ENCODE data around the gene OR6C70. TPM values are rescaled to one million over a fixed set of nuclear protein-coding genes. Genes with fewer than 3 reads are reported as not detected.

OR6C70 gene
- total RNA-seq (not detected), polyA plus RNA-seq (ENCODE audit: insufficient read length in 6 of 6) (not detected)
- long read RNA-seq, donor 1: 0 reads
- long read RNA-seq, donor 2: 0 reads
- long read RNA-seq, donor 3: 0 reads
- long read RNA-seq, donor 4: 0 reads
- long read RNA-seq, donor 5: 0 reads
- long read RNA-seq, donor 6: 0 reads
- long read RNA-seq, donor 7: 0 reads
- long read RNA-seq, donor 8: 0 reads
- long read RNA-seq, donor 9: 0 reads
- long read RNA-seq, donor 10: 0 reads
- long read RNA-seq, donor 11: 0 reads
- long read RNA-seq, donor 12: 0 reads

DNA sequence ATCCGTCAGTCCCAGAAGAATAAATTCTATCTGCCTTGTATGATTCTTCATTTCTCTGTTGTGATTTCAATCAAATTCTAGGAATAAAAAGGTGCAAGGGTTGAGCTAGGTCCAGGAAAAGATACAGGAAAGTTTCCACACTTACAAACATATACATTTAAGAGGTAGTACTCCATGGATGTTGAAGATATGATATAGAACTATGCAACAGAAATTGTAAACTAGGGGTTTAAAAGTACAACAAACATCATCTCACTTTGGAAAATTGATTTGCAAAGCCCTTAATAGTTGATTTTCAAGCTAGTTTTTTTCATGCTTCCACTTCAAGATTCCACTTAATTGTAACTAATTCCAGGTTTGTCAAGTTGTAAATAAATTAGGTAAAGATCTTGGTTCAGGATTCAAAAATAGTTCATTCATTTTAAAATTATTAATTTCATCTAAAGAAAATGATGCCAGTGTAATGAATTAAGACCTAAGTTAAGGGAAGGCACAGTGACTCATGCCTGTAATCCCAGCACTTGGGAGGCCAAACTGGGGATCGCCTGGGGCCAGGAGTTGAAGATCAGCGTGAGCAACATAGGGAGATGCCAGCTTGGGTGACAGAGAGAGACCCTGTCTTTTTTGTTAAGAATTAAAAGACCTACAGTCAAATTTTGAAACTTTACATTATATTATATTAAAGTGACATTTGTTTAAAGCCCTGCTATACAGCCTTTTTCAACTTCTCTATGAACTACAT lies at the start of gene OR6C70:
OR6C70 (minus strand) TSS at position 51 of the 742 bp plus-strand sequence; CDS start at position 51, 0 bp downstream.
- TF ChIP-seq, protein P1, sequence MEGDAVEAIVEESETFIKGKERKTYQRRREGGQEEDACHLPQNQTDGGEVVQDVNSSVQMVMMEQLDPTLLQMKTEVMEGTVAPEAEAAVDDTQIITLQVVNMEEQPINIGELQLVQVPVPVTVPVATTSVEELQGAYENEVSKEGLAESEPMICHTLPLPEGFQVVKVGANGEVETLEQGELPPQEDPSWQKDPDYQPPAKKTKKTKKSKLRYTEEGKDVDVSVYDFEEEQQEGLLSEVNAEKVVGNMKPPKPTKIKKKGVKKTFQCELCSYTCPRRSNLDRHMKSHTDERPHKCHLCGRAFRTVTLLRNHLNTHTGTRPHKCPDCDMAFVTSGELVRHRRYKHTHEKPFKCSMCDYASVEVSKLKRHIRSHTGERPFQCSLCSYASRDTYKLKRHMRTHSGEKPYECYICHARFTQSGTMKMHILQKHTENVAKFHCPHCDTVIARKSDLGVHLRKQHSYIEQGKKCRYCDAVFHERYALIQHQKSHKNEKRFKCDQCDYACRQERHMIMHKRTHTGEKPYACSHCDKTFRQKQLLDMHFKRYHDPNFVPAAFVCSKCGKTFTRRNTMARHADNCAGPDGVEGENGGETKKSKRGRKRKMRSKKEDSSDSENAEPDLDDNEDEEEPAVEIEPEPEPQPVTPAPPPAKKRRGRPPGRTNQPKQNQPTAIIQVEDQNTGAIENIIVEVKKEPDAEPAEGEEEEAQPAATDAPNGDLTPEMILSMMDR (IDR thresholded peaks at IDR 0.05): no peak
- Histone ChIP-seq H3K36me3 (no peaks in the 10 kb centered on the region), H3K27me3 (no peaks in the 10 kb centered on the region), H3K4me3 (no peak within 1 kb of the TSS), H3K9me3 (no peaks in the 10 kb centered on the region), H3K4me1 (no peaks in the 10 kb centered on the region), H3K27ac (no peak within 1 kb of the TSS)
- ATAC-seq (no peak), DNase-seq (no peak)
- intact Hi-C loops (cut with DNase I): no loop called here

DNA sequence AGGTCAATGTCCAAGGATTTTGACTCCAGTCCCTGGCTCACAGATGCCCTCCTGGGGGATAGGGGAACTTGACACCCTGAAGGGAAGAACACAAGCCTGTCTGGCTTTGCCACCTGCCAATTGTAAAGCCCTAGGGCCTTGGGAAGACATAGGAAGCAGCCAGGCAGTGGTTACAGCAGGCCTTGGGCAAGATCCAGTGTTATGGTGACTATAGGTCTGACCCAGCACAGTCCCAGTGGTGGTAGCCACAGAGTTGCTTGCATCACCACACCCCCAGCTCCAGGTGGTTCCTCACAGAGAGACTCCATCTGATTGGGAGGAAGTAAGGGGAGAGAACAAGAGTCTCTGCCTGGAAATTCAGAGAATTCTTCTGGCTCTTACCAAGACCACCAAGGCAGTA lies 46.5 kb upstream of the OR6C70 start:
- Histone ChIP-seq H3K36me3 (no peaks in the 10 kb centered on the region), H3K4me3 (no peak overlapping the region), H3K4me1 (no peaks in the 10 kb centered on the region), H3K9me3 (peaks cover 0 to 14% of the 10 kb centered on the region in 2 donors), H3K27me3 (no peaks in the 10 kb centered on the region), H3K27ac (no peak overlapping the region)
- no peak for ATAC-seq
- intact Hi-C loops (cut with DNase I): no loop called here
- TF ChIP-seq, protein P1 (IDR thresholded peaks at IDR 0.05): no peak
- no peak for DNase-seq

DNA sequence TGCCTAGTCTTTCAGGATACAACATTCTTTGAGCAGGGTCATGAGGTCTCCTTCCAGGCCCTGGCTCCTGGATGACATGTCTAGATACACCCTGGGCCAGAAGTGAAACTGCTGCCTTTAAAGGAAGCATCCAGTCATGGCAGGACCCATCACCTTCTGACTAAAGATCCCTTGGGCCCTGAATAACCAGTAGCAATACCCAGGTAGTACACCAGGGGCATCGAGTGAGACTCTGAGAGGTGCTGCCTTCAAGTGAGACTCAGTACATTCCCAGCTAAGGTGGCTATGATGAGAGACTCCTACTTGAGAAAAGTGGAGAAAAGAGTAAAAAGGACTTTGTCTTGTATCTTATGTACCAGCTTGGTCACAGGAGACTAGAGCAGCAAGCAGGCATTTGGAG lies 45.8 kb upstream of the OR6C70 start:
- Histone ChIP-seq H3K27ac (no peak overlapping the region), H3K27me3 (no peaks in the 10 kb centered on the region), H3K36me3 (no peaks in the 10 kb centered on the region), H3K4me3 (no peak overlapping the region), H3K9me3 (peaks cover 0 to 12% of the 10 kb centered on the region in 2 donors), H3K4me1 (no peaks in the 10 kb centered on the region)
- DNase-seq (no peak), ATAC-seq (no peak)
- intact Hi-C loops (cut with DNase I): no loop called here
- TF ChIP-seq, protein P1 (IDR thresholded peaks at IDR 0.05): no peak

DNA sequence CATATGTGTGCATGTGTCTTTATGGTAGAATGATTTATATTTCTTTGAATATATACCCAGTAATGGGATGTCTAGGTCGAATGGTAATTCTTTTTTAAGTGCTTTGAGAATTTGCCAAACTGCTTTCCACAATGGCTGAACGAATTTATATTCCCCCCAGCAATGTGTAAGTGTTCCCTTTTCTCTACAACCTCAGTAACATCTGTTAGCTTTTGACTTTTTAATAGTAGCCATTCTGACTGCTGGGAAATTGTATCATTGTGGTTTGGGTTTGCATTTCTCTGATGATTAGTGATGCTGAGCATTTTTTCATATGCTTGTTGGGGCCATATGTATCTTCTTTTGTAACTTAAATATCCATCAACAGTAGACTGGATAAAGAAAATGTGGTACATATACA lies 31.7 kb upstream of the OR6C70 start:
- H3K4me3 ChIP-seq: no peak overlapping the region
- H3K36me3 ChIP-seq: no peaks in the 10 kb centered on the region
- intact Hi-C loops (cut with DNase I): no loop called here
- TF ChIP-seq, protein P1 (IDR thresholded peaks at IDR 0.05): no peak
- no peak overlapping the region for H3K27ac ChIP-seq
- DNase-seq: no peak
- ATAC-seq: no peak
- no peaks in the 10 kb centered on the region for H3K27me3 ChIP-seq
- no peaks in the 10 kb centered on the region for H3K4me1 ChIP-seq
- peaks cover 0 to 1% of the 10 kb centered on the region in 2 donors for H3K9me3 ChIP-seq

DNA sequence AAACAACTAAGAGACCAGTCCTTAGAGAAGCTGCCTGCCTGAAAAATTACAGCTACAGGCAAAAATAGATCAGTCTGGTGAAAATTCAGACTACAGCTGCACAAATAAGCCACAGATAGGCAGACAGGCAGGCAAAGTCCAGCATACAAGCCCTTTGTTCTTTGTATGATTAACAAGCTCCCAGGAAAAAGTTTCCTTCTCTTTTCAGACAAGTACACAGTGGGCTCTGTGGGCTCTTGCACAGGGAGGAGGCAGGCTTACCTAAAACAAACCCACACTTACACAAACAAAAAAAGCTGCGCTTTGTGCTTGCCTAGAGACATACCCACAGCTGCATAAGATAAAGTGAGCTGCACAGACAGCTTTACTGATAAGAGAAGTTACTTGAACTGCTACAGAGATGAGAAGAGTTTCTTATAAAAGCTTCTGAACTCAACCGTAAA lies 29.9 kb upstream of the OR6C70 start:
- Histone ChIP-seq H3K9me3 (peaks cover 0 to 1% of the 10 kb centered on the region in 2 donors), H3K4me1 (no peaks in the 10 kb centered on the region), H3K27ac (no peak overlapping the region), H3K27me3 (no peaks in the 10 kb centered on the region), H3K4me3 (no peak overlapping the region), H3K36me3 (no peaks in the 10 kb centered on the region)
- DNase-seq (no peak), ATAC-seq (no peak)
- intact Hi-C loops (cut with DNase I): no loop called here
- TF ChIP-seq, protein P1 (IDR thresholded peaks at IDR 0.05): no peak
